Stimulated activated naive CD4-positive, alpha-beta T cell (primary cell): ENCODE measurements around the gene FCHSD1.

Experiments
- DNase-seq, 6 experiments: peaks; one replicate each; lab custom pipeline; 2025; lab: John Stamatoyannopoulos, UW

Gene FCHSD1

DNA sequence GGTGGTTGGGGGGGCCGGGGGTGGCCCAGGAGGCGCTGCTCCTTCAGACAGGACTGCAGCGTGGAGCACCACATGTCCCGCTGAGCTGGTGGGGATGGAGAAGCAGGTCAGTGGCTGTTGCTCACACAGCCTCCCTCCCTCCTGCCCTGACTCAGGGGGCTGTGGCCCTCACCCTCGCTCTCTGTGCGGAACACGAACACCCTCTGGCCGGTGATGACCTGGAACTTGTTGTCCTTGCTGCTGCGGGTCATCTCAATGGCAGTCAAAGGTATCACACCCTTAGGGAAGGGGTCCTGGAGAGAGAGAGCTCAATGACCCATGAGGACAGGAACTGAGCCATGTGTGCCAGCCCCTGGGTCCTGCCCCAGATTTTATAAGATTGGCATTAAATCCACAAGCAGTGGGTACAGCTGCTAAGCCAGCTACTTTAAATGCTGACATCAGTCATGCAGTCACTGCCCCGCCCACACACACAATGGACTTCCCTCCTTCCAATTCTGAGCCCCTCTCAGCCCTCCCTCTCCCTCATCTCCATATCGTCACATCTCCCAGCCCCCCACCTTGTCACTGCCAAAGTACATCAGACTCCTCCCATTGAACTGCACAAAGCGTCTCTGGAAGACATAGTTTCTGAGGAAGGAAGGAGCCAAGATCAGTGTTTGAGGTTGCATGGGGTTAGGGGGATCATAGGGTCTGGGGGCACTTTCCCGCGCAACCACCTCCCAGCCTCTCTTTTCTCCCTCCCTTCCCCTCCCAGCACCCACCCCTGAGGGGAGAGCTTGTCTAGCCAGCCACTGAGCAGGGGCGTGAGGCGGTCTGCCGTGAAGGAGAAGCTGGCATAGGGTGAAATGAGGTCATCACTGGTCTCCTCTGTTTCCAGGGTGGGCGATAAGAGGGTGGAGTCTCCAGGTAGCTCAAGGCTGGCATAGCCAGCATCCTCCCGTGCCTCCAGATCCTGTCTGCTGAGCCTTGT, 21.9 kb upstream of the FCHSD1 start:
- no peak for DNase-seq

DNA sequence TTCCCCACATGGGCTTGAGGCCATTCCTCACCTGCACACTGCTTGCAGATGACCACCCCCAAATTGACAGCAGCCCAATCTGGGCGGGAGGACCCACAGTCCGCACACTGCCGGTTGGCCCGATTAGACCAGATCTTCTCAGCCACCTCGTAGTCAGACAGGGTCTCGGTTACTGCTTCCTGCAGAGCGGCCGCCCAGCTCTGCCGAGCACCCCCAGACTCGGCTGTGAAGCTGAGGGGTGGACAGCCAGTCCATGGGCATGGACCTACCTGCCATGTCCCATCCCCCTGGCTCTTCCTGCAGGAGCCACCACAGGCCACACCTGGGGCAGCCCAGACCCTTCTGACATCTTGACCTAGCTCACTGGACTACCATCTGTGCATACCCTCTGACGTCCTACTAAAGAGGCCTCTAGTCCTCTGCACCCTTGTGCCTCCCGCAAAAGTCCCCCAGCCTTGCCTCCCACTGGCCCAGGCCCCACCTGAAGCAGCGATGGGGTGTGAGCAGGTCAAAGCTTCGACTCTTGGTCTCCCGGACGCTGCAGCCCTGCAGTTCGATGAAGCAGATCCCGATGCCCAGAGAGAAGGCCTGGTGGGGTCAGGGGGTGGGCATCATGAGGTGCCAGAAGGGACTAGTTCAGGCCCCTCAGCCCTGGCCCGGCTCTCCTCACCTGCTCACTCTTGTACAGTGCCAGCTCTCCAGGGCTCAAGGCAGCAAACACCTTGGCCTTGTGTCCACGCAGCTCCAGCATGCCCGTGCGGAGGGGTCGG, 21.0 kb upstream of the FCHSD1 start:
- DNase-seq: no peak

DNA sequence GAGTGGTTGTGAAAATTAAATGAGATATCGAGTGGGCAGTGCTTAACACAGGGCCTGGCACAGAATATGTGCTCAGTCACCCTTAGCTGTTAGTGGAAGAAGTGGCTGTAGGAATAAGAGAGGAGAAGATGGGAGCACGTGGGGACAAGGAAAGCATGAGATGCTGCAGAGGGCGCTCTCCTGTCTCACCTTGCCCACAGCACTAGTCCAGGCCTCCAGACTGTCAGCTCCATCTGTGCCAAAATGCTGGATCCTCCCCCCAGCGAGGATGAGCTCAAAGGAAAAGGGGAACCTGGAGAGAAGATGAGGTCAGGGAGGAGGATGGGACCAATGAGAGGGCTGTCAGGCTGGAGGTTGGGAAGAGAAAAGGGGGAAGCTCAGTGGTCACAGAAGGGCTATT, 18.3 kb upstream of the FCHSD1 start:
- DNase-seq: no peak

DNA sequence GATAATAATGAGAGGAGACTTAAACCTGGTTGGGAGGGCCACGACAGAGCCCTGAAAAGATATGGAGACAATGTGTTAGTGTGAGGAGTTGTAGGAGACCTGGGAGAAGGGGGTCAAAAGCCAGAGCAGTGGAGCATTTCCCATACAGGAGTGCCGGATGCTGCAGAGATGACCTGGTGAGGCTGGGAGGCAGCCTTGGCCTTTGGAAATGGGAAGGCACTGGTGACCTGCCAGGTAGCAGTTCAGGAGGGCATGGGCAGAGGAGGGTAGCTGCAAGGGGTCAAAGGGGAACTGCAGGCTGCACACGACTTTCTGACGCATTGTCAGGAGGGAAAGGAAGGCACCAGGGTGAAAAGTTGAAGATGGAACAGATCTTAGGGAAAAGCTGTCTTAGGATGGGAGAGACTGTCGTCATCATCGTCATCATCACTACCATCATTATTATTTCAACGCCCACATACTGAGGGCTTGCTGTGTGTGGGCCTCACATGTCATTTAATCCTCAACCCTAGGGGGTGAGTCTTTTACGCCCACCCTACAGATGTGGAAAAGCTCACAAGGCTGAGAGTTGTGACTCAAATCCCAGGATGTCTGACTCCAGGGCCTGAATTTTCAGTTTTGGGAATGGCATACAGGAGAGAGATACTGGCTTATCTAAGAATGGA, 17.5 kb upstream of the FCHSD1 start:
- no peak for DNase-seq

DNA sequence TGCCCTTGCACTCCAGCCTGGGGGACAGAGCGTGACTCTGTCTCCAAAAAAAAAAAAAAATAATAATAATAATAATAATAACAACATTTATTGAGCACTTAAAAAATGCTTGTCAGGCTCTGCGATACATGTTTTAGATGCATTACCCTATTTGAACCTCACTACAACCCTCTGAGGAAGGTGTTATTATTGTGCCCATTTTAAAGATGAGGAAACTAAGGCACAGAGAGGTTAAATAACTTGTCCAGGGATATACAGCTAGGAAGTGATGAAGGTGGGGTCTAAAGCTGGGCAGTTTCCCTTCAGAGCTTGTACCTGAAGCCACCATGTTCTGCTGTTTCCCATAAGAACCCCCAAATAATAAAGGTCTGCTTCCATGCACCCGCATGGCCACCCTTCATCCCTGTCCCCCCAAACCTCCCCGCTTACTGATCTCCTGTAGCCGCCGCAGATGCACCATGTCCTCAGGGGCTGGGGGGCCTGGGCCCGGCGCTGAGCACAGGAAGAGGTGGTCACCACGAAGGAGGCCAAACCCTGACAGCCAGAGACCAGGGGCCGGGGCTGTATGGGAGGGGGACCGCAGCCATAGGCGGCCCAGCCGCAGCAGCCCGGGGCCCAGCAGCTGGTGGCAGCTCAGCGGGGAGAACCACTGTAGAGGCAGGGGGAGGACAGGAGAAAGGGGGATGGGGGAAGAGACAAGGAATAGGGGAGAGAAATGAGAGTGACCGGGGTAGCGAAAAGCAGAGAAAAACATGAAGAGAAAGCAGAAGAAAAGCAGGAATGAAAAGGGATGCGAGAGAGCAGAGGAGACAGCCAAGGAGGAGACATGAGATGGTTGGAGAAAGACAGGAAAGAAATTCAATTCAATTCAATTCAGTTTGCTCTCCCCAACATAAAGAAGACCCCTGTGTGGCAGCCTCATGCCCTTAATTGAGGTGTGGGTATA, 15.1 kb upstream of the FCHSD1 start:
- DNase-seq: no peak

DNA sequence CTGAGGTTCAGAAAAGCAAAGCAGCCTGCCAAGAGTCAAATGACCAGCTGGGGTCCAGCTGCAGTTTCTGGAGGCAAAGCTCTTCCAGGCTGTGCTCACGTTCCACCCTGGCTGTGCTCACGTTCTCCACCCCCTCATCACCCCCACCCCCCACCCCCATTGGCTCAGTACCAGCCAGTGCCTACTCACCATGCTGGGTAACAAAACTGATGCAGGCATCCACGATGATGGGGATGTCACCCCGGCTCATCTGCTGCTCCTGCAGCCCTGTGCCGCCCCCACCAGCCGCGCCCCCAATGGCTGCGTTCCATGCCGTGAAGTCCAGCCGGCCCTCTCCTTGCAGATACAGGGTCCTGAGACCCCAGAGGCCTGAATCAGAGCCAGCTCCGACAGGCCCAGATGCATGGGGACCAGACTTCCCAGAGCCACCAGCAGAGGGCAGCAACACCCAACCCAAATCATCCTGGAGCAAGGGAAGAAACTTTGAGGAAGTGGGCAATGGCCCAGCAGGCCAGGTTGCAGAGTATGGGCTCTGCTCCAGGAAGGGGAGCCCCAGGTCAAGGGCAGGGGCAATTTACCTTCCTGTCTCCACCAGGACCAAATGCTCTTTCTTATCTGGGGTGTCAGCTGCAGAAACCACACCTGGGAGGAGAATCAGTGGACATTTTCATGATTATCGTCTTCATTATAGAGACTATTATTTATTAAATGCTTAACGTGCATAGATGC, 13.7 kb upstream of the FCHSD1 start:
- peak; percentile 21 to 70 (median 61) for DNase-seq

DNA sequence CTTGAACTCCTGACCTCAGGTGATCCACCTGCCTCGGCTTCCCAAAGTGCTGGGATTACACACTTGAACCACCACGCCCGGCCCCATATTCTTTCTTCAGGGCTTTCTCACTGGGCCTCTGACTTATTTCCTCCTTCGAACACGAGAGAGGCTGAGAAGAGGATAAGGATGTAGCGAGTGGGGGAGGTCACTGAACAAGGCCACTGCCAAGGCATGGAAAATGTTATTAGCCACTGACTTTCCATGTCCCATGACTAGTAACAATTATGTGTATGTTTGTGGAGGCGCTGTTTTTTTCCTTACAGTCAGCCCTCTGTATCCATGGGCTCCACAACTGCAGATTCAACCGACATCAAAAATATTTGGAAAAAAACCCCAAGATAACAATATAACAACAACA, 12.3 kb upstream of the FCHSD1 start:
- DNase-seq: no peak

DNA sequence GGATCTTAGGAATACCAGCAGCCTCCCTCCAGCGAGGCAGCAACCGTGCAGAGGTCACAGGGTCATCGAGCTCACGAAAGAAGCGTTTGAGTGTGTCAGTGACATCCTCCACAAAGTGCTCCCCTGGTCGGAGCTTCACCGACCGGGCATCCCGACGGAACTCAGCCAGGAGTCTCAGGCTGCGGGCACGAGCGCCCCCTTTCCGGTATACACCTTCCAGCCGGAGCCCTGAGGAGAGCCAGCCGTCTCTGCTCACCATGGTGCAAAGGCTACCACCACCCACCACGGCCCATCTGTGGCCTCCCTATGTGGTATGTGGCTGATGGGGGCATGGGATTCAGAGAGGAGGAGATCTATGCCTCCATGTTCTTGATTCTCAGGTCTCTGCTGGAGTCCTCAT, 10.8 kb upstream of the FCHSD1 start:
- no peak for DNase-seq

DNA sequence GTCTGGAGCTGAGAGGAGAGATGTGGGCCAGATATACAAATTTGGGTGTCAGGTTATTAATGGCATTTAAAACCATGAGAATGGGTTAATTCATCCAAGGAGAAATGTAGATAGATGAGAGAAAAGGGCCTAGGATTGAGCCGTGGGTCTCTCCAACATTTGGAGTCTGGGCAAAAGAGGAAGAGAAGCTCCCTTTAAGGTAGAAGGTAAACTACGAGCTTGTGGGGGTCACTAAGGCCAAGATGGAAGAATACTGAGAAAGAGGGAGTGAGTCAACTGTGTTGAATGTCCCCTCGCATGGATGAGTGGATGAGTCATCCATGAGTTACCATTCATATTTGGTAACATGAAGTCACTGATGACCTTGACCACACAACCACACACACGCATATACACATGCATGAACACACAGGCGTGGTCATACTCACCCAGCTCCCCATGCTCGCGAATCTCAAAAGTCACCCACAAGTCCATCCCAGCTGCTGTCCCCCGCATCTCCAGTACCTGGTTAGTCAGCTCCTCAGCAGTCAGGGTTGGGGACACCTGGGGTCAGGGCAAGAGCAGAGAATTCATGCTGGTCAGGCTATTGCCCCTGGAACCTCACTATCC, 6.8 kb upstream of the FCHSD1 start:
- no peak for DNase-seq

DNA sequence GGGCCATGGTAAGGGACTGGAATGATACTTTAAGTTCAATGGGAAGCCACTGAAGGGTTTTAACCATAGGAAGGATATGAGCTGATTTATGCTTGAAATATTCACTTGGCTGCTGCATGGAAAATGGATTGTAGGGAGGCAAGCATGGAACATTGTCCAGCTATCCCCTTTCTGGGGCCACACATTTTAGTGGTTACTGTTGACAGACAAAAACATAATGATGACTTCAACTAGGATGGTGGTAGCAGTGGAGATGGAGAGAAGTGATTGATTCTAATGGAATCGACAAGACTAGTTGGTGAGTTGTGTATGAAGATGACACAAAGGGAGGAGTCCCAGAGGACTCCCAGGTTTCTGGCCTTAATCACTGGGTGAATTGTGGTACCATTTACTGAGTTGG, 6.2 kb upstream of the FCHSD1 start:
- DNase-seq: no peak

DNA sequence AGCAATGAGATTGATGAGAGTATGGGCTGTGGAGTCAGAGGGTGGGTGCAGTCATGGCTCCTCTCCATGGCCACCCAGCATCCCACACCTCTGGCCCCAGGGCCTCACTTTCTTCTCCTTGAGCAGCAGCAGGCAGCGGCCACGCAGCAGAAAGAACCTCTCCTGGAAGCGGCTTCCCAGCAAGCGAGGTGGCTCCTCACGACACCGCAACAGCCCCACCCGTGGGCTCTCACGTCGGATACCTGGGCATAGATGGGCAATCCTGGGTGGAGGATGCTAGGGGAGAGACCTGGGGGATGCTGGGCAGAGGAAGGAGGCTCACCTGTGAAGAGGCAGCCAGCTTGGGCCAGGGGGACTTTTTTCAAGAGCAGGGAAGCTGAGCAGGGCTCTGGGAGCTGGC, 5.2 kb upstream of the FCHSD1 start:
- no peak for DNase-seq

DNA sequence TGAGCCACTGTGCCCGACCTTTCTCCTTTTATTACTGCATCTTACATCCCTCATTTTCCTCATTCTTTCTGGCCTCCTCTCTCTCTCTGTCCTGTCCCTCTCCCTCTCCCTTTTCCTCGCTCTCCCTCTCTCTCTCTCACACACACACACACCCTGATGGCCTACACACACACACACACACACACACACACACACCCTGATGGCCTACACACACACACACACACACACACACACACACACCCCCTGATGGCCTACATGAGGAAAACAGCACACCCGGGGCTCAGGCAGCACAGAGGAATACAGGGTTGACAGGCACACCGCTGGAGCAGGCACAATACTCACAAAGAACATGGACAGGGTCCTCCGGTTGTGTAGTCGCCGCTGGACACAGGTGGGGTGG, 3.8 kb upstream of the FCHSD1 start:
- no peak for DNase-seq

DNA sequence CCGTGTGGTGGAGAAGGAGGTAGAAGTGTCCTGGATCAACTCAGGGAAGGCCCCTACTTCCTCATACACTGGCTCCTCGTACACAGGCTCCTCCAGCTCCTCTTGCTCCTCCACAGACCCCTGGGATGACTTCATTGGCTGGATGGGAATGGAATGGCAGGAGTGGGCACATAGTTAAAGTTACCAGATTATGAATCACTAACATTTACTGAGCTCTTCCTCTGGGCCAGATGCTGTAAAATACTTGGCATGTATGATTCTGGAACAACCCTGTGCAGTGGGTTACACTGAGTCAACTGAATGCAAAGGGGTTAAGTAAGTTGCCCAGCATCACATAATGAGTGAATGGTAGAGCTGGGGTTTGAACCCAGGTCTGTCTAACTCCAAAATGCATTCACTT, 3.1 kb upstream of the FCHSD1 start:
- no peak for DNase-seq

DNA sequence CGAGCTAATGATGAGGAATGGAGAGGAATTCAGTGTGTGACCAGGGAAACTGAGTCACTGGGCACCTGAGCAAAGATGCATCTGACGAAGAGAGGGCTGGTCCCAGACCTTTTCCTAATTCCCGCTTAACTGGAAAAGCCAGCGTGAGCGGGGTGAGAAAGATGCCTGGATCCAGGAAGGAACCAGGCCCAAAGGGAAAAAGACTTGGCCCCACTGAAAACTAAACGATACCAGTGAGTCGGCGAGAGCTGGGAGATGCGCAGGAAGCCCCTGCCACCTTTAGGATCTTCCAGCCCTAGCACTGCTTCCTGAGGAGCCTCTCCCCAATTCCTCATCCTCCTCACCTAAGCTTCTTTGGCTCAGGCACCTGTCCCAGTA, 499 bp upstream of the FCHSD1 start:
- peak in 1 of 6 experiments; percentile 32 for DNase-seq

DNA sequence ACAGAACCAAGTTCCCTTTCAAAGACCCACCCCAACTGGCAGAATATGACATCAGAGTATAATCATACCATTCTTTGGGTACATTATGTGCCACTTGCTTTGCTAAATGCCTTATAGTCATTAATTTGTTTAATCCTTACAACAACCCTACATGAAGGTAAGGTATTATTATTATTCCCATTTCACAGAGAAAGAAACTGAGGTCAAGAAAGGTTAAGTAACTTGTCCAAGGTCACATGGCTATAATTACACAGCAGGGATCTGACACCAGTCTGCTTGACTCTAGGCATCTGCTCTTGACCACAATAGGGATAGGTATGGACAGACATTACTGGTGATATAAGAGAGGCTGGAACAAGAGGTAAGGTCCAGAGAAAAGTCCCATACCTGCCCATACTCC, 1.2 kb downstream of the FCHSD1 start:
- DNase-seq: no peak

DNA sequence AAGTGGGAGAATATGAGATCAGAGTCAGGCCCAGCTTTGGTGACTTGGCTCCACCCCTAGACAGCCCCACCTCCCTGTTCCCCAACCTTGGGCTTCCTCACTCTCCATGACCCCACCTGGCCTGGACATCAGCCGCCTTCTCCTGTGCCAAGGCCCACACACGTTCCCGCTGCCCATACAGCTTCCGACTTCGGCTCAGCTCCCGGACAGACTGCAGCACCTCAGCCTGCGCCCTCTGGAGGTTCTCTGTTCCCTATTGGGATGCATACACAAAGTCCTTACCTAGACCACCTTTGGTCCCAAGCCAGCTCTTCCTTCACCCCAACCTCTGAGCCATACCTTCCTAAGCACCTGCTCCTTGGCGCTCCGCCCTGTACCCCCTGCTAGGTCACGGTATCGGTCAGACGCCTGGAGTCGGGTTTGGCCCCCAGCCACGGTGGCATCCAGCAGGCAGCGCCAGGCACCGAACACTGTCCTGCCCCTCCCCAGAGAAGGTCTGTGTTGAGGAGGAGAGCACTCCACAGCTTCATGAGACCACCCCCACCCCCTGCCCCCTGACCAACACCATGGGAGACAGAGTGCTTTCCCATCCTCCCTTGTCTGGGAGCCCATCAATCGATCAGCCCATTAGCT, 2.0 kb downstream of the FCHSD1 start:
- DNase-seq: no peak

DNA sequence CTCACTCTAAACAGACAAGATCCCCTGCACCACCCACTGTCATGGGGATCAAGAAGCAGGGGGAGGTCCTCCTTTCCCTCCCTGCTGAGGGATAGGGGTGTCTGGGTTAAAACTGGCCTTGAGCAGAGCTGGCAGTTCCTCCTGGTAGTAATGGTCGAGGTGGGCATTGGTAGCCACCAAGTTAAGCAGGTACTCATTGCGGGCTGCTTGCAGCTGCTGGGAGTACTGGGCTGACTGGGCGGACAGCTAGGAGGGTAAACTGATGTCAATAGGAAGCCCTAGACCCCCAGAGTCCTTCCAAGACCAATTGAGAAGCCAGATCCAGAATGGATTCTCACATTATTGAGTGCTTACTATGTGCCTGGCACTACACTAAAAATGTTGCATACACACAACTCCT, 3.4 kb downstream of the FCHSD1 start:
- DNase-seq: no peak

DNA sequence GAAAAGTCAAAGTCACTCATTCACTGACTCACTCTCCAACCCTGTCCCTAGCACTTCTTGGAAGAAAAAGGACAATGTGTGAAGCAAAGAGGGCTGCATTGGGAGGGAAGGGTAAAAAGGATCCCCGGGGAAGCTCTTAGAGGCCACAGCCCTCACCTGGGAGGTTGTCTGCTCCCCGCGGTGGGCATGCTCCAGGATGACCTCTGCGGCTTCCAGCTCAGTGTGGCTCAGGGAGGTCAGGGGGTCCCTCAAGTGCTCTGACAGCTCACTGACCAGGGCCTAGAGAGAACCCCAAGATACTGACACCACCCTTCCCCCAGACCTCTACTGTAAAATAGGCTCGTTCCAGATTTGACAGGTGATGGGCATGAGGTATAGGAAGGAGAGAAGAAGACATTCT, 4.0 kb downstream of the FCHSD1 start:
- no peak for DNase-seq

DNA sequence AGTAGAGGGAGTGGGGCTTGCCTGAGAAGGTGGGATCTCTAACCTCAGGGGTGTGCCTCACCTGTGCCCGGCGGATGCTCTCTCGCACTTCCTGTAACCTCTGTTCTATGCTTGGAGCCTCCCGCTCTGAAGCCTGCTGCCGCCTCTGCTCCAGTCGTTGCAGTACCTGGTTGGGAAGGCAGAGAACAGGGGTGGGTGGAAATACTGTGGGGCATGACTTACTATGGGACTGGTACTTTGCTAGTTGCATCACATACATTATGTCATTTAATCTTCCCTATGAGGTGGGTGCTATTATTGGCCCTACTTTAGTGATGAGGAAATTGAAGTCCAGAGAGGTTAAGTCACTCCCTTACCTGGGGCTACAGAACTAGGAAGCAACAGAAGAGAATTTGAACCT, 5.2 kb downstream of the FCHSD1 start:
- no peak for DNase-seq
